SHP77 (cell line): ENCODE measurements around the gene MPG.

ENCODE experiments used
- DNase-seq, 2 experiments: peaks; one replicate each; lab custom pipeline; 2025; lab: John Stamatoyannopoulos, UW

Gene MPG

GRCh38 chr16:50769-51591, 27.0 kb upstream of the MPG start:
- DNase-seq, result no peak

- peak; percentile 95 to 97 for DNase-seq
Observed at GRCh38 chr16:53346-54236, 24.4 kb upstream of the MPG start, which contains the start of the genes POLR3K and SNRNP25. Gene POLR3K, minus strand, starts transcription at chr16:53608. Its CDS starts 22 bp downstream, at chr16:53586. Gene SNRNP25, plus strand, starts transcription at chr16:53828. Its CDS starts 189 bp downstream, at chr16:54017.

GRCh38 chr16:54237-54581, 23.8 kb upstream of the MPG start:
- DNase-seq, result no peak

GRCh38 chr16:55571-56136, 22.4 kb upstream of the MPG start:
- no peak for DNase-seq

GRCh38 chr16:56231-56927, 21.6 kb upstream of the MPG start:
- DNase-seq, result no peak

- DNase-seq, result no peak
Observed at GRCh38 chr16:57711-58110, 20.3 kb upstream of the MPG start.

- no peak for DNase-seq
Observed at GRCh38 chr16:58491-59439, 19.3 kb upstream of the MPG start.

GRCh38 chr16:59440-60059, 18.5 kb upstream of the MPG start:
- no peak for DNase-seq

- no peak for DNase-seq
Observed at GRCh38 chr16:60166-60565, 17.9 kb upstream of the MPG start.

- no peak for DNase-seq
Observed at GRCh38 chr16:60929-61878, 16.8 kb upstream of the MPG start.

- DNase-seq, result no peak
Observed at GRCh38 chr16:61879-62281, 16.1 kb upstream of the MPG start.

- DNase-seq, result no peak
Observed at GRCh38 chr16:62283-62967, 15.6 kb upstream of the MPG start.

- DNase-seq, result no peak
Observed at GRCh38 chr16:62968-63391, 15.0 kb upstream of the MPG start.

GRCh38 chr16:63466-63865, 14.6 kb upstream of the MPG start:
- no peak for DNase-seq

- peak; percentile 56 to 76 for DNase-seq
Observed at GRCh38 chr16:63998-64913, 13.8 kb upstream of the MPG start.

GRCh38 chr16:64914-65255, 13.1 kb upstream of the MPG start:
- DNase-seq, result no peak

- DNase-seq, result peak; percentile 61 to 80
Observed at GRCh38 chr16:65745-66144, 12.3 kb upstream of the MPG start.
